ENCODE data around the gene LCN12.

The LCN12 gene

DNA sequence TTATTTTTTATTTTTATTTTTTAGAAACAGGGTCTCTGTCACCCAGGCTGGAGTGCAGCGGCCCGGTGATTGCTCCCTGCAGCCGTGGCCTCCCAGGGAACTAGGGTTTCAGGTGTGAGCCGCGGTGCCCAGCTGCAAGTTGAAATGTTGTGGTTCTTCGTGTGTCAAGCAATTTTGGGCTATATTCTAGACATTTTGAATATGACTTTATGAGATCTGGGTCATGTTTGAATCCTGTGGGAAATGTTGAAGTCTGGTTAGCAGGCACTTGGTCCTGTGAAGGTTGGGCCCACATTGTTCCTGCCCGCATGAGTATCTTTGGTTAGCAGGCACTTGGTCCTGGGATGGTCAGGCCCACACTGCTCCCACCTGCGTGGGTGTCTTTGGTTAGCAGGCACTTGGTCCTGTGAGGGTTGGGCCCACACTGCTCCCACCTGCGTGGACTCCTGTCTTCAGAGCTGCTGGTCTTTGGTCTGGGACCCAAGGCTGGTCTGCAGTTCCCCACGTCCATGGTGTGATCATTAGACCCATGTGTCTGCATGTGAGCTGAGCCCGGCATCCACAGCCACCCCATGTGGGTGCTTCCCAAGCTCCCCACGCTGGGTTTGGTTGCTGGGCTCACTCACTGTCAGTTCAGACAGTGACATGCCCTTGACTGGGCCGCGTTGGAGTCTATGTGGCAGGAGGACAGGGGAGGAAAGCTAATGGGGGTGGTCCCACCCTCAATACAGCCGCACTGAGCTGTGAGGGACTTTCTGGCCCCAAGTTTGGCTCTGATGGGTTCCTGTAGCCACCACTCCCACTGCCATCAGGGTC, 14.7 kb upstream of the LCN12 start:
- Mint-ChIP-seq H3K27me3 (no peaks in the 10 kb centered on the region), H3K36me3 (peaks cover 47 to 66% of the 10 kb centered on the region in 2 donors), H3K27ac (no peak overlapping the region), H3K9me3 (no peaks in the 10 kb centered on the region), H3K4me1 (peaks cover 15 to 16% of the 10 kb centered on the region in 2 donors), H3K4me3 (no peak overlapping the region)
- ATAC-seq (replicated peaks) (no peak), DNase-seq (no peak)

DNA sequence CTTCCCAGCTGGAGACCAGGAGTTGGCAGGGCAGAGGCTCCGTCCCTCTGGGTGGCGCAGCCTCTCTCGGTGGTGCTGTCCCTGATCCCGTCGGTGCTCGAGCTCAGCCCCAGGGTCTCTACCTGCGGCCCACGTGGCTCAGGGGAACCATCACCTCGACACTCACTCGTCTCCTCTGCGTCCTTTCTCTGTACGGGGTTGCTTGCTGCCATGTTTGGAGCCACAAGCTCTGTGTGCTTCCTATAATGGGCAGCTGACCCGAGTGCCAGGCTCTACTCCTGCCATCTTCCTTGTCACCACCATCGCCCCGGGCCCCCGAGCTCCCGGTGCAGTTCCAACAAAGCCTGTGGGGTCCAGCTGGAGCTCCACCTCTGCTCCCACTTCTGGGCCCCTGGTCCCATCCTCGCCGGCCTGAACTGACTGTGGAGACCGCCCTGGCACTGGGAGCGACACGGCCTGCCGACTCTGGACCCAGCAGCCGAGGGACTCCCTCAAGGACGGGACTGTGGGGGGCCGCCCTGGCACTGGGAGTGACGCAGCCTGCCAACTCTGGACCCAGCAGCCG, 12.6 kb upstream of the LCN12 start:
- ATAC-seq (replicated peaks) (no peak), DNase-seq (no peak)
- H3K4me1 Mint-ChIP-seq = peaks cover 7 to 10% of the 10 kb centered on the region in 2 donors
- H3K9me3 Mint-ChIP-seq = no peaks in the 10 kb centered on the region
- no peak overlapping the region for H3K4me3 Mint-ChIP-seq
- H3K36me3 Mint-ChIP-seq = peaks cover 38 to 57% of the 10 kb centered on the region in 2 donors
- H3K27me3 Mint-ChIP-seq = no peaks in the 10 kb centered on the region
- no peak overlapping the region for H3K27ac Mint-ChIP-seq

DNA sequence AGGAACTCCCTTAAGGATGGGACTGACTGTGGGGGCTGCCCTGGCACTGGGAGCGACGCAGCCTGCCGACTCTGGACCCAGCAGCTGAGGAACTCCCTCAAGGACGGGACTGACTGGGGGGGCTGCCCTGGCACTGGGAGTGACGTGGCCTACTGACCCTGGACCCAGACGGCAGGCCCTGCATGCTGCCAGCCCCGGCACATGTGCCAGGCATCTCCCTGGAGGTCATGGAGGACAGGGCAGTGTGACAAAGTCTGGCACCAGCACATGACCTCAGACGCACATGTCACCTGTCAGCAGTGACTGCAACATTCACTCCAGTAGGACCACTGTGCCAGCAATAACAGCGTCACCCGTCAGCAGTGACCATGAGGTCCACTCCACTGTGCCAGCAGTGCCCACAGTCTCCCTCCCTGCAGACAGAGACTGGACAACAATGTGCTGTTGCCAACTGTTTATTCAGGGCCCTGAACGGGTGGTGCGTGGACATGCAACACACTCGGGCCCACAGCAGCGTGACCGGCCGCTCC, 12.0 kb upstream of the LCN12 start:
- H3K4me1 Mint-ChIP-seq = peaks cover 12 to 13% of the 10 kb centered on the region in 2 donors
- H3K36me3 Mint-ChIP-seq = peaks cover 36 to 54% of the 10 kb centered on the region in 2 donors
- DNase-seq (no peak), ATAC-seq (replicated peaks) (no peak)
- no peaks in the 10 kb centered on the region for H3K27me3 Mint-ChIP-seq
- H3K9me3 Mint-ChIP-seq = no peaks in the 10 kb centered on the region
- no peak overlapping the region for H3K27ac Mint-ChIP-seq
- H3K4me3 Mint-ChIP-seq = no peak overlapping the region

DNA sequence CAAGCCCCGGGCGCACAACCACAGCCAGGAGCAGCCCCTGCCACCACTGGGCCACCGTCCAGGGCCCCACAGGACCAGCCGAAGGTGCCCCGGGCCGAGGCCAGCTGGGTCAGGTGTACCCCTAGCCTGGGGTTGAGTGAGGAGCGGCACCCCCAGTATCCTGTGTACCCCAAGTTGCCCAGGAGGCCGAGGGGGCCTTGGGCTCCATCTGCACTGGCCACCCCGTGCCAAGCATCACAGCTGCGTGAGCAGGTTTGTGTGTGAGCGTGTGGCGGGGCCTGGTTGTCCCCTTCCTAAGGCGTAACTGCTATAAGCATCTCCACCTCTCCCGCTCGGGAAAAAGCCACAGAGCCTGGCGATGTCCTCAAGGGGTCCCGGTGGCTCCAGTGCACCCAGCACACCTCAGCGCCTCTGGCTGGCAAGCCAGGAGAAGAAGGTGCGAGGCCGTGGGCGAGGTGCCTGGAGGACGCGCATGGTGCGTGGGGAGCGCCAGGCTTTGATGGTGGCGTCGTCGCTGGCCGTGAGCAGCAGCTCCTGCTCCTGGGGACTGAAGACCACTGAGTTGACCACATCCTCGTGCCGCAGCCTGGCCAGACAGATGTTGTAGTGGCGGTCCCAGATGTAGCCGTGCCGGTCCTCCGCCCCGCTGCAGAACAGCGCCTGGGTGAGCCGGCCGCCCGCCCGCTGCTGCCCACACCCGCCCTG, 11.4 kb upstream of the LCN12 start:
- Mint-ChIP-seq H3K4me3 (no peak overlapping the region), H3K9me3 (no peaks in the 10 kb centered on the region), H3K36me3 (peaks cover 36 to 51% of the 10 kb centered on the region in 2 donors), H3K27me3 (no peaks in the 10 kb centered on the region), H3K27ac (no peak overlapping the region), H3K4me1 (peaks cover 12 to 13% of the 10 kb centered on the region in 2 donors)
- ATAC-seq (replicated peaks) = no peak
- DNase-seq = no peak

DNA sequence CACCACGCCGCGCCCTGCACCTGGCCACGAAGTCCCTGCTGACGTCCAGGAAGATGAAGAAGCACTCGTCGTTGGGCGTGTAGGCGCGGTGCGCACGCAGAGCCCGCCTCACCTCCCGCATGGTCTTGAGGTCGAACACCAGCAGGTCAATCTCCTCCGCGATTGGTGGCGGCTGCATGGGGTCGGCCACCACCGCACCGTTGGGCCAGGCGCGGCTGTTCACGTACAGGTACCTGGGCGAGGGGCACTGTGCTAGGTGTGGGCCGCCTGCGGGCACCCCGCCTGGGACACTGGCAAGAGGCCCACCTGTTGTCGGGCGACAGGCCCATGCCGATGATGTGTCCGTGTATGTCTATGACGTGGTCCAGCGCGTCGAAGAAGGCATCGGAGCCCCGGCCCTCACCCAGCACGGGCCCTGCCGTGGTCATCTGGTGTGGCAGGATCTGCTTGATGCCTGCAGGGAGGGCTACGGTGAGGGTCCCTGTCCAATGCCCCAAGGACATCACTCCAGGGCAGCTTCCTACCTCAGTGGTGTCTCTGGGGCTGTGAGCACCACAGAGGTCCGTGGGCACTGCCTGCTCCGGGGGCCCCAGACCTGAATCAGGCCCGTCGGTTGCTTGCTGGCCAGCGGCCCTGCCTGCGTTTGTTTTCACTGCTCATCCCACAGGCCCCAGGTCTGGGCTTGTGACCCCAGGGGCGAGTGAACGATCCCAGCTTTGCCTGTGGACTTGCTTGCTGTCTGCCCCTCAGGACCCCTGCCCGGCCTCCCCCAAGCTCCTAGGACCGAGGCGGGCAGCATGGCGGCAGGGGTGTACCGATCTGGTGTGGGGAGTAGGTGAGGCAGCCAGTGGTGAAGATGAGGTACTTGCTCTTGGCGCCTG, 10.6 kb upstream of the LCN12 start:
- Mint-ChIP-seq H3K4me3 (no peak overlapping the region), H3K27me3 (no peaks in the 10 kb centered on the region), H3K36me3 (peaks cover 33 to 47% of the 10 kb centered on the region in 2 donors), H3K27ac (peak overlapping the region; percentile 56), H3K4me1 (peaks cover 12 to 13% of the 10 kb centered on the region in 2 donors), H3K9me3 (no peaks in the 10 kb centered on the region)
- ATAC-seq (replicated peaks) (no peak), DNase-seq (no peak)

DNA sequence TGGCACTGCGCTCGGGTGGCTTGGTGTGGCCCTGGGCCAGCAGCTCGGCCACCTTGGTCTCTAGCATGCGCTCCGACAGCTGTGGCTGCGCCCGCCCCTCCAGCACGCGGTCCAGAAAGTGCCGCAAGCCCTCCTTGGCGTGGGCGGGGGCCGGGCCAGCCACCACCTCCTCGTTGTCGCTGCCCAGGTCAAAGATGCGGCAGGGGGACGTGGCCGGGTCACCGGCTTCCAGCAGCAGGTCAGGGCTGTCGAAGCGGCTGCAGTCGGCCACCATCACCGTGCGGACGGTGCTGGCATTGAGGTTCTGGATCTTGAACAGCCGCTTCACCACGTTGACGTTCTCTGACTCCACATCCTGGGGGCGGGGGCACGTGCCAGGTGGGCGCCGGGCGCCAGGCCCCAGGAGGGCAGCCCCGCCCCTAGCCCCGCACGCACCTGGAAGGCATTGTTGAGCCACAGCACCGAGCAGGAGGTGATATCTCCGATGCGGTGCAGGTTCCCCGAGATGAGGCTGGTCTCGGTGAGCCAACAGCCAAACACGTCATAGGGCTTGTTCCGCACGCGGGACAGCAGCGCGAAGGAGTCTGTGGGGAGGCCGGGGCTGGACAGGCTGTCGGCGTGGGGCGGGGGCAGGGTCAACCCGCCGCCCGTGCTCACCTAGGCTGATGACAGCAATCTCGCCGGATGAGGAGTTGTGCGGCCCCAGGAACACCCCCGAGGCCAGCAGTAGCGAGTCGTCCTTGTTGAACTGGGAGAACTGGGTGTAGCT, 9.8 kb upstream of the LCN12 start:
- no peak for ATAC-seq (replicated peaks)
- H3K9me3 Mint-ChIP-seq = no peaks in the 10 kb centered on the region
- peaks cover 14 to 17% of the 10 kb centered on the region in 2 donors for H3K4me1 Mint-ChIP-seq
- DNase-seq = no peak
- no peaks in the 10 kb centered on the region for H3K27me3 Mint-ChIP-seq
- no peak overlapping the region for H3K27ac Mint-ChIP-seq
- peaks cover 28 to 41% of the 10 kb centered on the region in 2 donors for H3K36me3 Mint-ChIP-seq
- peak overlapping the region; percentile 32 to 81 for H3K4me3 Mint-ChIP-seq

DNA sequence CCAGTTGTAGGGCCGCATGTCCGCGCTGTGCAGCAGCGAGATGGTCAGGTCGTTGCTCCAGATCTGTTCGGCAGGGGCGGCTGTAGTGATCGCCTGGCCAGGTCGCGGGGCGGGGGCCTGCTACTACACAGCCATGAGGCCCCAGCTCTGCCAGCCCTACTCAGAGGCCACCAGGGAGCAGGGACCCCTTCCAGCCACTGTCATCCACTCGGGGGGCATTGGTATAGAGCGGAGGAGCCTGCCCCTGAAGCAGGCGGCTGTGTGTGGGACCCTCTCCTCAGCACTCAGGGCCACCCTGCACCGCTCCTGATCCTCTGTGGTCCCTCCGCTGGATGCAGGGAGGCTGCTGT, 9.2 kb upstream of the LCN12 start:
- no peak overlapping the region for H3K27ac Mint-ChIP-seq
- H3K36me3 Mint-ChIP-seq = peaks cover 26 to 36% of the 10 kb centered on the region in 2 donors
- ATAC-seq (replicated peaks) = no peak
- peaks cover 13 to 22% of the 10 kb centered on the region in 2 donors for H3K4me1 Mint-ChIP-seq
- no peaks in the 10 kb centered on the region for H3K27me3 Mint-ChIP-seq
- DNase-seq = no peak
- peak overlapping the region; percentile 32 to 81 for H3K4me3 Mint-ChIP-seq
- no peaks in the 10 kb centered on the region for H3K9me3 Mint-ChIP-seq

DNA sequence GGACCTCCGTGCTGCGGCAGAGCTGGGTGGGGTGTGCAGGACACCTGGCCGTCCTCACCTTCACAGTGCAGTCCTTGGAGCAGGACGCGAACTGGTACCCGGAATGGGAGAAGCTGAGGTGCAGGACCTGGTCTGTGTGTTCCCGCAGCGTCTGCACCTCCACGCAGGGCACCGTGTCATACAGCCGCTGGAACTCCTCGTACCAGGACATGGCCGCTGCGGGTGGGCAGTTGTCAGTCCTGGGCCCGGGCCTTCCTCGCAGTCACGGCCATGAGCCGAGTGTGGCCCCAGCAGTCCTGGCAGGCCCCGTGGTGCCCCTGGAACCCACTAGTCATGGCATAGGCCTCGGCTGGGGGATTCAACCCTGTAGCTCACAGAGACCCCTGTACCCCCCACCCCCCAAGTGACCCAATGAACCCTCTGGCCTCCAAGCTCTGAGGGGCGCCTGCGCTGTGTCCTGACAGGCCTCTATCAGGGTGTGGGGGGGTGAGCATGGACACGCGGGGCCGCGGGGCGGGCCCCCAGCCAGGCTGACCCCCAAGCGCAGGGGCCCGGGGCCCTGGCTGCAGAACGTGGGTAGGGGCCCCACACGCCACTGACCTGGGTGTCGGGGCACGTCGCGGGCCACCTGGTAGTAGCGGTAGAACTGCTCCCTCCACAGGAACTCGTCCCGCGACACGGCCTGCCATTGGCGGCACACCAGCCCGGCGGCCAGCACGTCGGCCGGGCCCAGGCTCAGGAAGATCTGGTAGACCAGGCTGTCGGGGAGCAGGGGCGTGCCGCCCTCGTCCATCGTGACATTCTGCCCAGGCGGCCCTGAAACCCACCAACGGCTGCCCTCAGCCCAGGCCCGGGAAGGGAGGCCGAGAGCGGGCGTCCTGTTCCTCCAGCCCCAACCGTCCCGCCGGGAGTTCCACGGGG, 8.5 kb upstream of the LCN12 start:
- ATAC-seq (replicated peaks) = peak; percentile 44 to 47
- Mint-ChIP-seq H3K4me1 (peaks cover 12 to 22% of the 10 kb centered on the region in 2 donors), H3K9me3 (no peaks in the 10 kb centered on the region)

DNA sequence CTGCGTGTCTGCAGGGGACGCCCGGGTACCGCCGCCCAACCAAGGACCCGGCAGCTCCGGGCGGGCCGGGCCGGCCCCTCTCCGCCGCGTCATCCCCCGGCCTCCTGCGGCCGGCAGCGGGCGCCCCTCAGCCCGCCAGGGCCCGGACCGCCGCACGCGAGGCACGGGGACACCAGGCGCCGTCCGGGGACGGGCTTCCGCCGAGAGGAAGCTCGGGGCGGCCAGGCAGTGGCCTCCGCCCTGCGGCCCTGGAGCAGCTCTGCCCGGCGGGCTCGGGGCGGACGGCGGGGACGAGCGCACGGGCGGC, 7.9 kb upstream of the LCN12 start:
- H3K27me3 Mint-ChIP-seq = no peaks in the 10 kb centered on the region
- peaks cover 8 to 21% of the 10 kb centered on the region in 2 donors for H3K4me1 Mint-ChIP-seq
- peak; percentile 69 to 72 for ATAC-seq (replicated peaks)
- H3K4me3 Mint-ChIP-seq = peak overlapping the region; percentile 81 to 83
- no peak for DNase-seq
- H3K27ac Mint-ChIP-seq = peak overlapping the region; percentile 80
- peaks cover 17 to 22% of the 10 kb centered on the region in 2 donors for H3K36me3 Mint-ChIP-seq
- H3K9me3 Mint-ChIP-seq = no peaks in the 10 kb centered on the region

More for the DNA sequence above, 8.5 kb upstream of the LCN12 start:
- Mint-ChIP-seq H3K27me3 (no peaks in the 10 kb centered on the region), H3K4me3 (peak overlapping the region; percentile 81 to 83), H3K27ac (peak overlapping the region; percentile 80), H3K36me3 (peaks cover 23 to 29% of the 10 kb centered on the region in 2 donors)
- DNase-seq = peak; percentile 35

DNA sequence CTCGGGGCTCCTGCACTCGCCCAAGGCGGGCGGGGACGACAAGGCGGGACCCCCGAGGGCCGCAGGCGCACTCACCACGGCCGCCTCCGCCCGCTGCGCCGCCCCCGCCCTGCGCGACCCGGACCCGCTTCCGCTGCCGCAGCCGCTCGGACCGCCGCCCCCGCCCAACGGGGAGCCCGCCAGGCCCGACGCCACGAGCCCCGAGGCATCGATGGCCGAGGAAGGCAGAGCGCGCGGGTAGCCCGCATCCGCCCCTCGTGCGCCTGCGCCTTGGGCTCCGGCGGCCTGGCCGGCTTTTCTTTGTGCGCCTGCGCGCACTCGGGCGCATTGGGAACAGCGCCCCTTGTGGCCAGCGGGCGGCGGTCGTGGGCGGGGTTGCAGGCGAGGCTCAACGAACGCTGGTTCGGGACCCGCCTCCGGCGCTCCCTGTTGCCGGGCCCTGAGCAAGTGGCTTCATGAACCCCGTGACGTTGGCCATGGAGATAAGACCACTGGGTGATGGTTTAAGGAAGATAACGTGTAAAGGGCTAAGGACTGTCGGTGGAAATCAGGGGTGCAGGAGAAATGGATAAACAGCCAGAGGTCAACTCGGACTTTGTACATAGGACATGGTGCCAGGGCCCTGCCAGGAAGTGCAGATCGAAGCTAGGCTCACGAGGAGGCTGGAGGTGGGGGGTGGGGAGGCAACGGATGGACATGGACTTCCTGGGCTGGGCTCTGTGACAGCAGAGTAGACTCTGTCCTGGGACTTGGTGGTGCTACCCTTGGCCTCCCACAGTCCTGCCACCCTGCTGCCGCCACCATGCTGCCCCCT, 7.3 kb upstream of the LCN12 start, which contains the start of the genes C8G and FBXW5:
Gene C8G, plus strand, starts transcription at position 725 of the 814 bp plus-strand sequence. Its CDS starts 78 bp downstream, at position 803.
Gene FBXW5, minus strand, starts transcription at position 220 of the 814 bp plus-strand sequence. CDS start 655 bp downstream, outside the sequence.
- Mint-ChIP-seq H3K36me3 (peaks cover 11 to 17% of the 10 kb centered on the region in 2 donors), H3K27ac (peak within 1 kb of the TSS; percentile 96), H3K9me3 (no peaks in the 10 kb centered on the region), H3K27me3 (no peaks in the 10 kb centered on the region), H3K4me3 (peak within 1 kb of the TSS; percentile 81 to 83), H3K4me1 (peaks cover 6 to 16% of the 10 kb centered on the region in 2 donors)
- DNase-seq (peak; percentile 94), ATAC-seq (replicated peaks) (peak; percentile 78 to 85)

DNA sequence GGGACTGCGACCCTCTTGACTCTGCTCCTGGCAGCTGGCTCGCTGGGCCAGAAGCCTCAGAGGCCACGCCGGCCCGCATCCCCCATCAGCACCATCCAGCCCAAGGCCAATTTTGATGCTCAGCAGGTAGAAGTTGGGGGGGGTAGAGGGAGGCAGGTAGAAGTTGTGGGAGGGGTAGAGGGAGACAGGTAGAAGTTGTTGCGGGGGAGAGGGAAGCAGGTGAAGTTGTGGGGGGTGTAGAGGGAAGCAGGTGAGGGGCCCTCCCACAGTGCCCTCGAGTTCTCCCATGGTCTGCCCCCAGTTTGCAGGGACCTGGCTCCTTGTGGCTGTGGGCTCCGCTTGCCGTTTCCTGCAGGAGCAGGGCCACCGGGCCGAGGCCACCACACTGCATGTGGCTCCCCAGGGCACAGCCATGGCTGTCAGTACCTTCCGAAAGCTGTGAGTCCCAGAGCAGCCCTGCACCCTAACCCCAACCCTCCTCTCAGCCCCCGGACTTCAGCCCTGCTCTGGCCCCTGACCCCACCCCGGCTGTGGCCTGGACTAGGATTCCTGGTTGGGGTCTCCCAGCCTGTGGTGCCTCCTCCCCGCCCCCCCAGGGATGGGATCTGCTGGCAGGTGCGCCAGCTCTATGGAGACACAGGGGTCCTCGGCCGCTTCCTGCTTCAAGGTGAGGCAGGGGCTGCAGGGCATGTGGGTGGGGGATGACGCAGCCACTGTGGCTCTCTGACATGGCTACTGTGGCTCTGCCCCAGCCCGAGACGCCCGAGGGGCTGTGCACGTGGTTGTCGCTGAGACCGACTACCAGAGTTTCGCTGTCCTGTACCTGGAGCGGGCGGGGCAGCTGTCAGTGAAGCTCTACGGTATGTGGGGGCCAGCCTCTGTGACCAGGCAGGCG, 6.5 kb upstream of the LCN12 start:
- DNase-seq (no peak), ATAC-seq (replicated peaks) (no peak)
- Mint-ChIP-seq H3K9me3 (no peaks in the 10 kb centered on the region), H3K27me3 (no peaks in the 10 kb centered on the region), H3K36me3 (peaks cover 9 to 16% of the 10 kb centered on the region in 2 donors), H3K4me1 (peaks cover 10 to 22% of the 10 kb centered on the region in 2 donors), H3K27ac (no peak overlapping the region), H3K4me3 (no peak overlapping the region)

Data from stimulated activated naive B cell treated with anti-CD40 and anti-IgM and Interleukin-4, amounts not matched to agents 10 μg/mL and 1 μg/mL and 100 μg/mL, for 72 hours (primary cell).